ENCODE data around the gene NCF2.

The NCF2 gene

DNA sequence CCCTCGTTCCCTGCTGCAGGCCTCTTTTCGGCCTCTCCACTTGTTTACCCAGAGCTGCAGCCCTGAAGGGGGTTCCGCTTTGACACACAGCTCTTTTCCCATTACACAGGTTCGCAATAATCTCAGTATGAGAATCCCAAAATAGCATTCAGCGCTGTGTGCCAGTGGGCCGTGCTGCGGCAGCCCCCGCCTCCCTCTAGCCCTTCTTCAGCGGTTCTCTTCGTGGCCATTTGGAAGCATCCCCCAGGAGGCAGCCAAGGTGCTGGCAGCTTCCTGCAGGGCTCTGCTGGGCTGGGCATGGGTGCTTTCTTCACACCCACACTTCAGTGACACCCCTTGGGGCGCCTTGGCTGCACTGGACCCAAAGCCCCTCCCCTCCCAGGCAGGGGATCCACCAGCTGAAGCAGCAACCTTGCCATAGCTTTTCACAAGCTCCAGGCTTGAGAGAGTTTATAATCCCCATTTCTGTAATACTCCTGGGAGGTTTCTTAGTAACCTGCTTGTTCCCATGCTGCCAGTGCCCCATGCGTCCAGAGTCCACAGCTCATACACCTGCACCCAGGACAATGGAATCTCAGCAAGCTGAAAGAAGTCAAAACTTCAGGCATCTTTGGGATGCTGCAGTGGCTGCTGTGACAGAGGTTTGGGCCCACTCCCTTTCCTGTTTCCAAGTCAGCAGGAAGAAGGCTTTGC is 8.1 kb downstream of the NCF2 start:
- no peak for DNase-seq

GRCh38 chr1:183580281-183580682 is 10.0 kb downstream of the NCF2 start:
- no peak for DNase-seq

DNA sequence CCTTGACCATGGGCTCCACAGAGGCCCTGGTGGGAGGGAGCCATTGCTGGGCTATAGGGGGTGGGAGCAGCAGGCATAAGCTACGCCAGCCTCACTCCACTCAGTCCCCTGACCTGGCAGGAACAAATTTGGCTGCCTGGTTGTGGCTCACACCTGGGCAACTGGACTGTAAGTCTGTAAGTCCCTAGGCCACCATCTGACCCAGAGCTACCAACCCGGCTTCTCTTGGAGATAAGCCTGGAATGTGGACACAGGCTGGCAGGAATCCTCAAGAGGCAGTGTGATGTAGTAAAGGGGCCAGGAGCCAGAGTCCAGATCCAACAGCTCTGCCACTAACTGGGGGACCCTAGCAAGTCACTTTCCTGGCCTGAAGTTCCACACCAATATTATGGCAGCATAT is 11.4 kb downstream of the NCF2 start:
- no peak for DNase-seq

DNA sequence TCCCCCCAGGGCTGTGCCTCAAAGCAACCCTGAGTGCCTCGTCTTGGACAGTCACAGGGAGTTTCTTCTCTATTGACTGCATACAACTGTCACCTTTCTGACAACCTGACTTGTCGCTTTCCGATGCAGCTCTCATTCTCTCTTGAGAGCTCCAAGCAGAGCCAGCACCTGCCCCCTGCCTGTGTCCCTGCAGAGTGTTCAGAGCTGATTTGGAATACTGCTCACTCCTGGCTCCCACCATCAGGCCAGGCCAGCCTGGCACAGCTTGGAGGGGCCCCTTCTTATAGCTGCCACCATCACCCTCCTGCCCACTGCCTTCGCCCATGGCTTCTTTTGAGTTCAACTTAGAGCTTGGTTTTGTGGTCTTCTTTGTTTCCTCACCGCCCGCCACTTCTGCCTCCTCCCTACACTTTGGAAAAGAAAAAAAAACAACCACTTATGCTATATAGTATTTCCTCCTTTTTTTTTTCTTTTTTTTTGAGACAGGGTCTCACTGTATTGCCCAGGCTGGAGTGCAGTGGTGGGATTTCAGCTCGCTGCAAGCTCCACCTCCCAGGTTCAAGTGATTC is 12.3 kb downstream of the NCF2 start:
- DNase-seq: no peak

- DNase-seq: no peak
Measured at GRCh38 chr1:183576537-183576936, 13.7 kb downstream of the NCF2 start.

DNA sequence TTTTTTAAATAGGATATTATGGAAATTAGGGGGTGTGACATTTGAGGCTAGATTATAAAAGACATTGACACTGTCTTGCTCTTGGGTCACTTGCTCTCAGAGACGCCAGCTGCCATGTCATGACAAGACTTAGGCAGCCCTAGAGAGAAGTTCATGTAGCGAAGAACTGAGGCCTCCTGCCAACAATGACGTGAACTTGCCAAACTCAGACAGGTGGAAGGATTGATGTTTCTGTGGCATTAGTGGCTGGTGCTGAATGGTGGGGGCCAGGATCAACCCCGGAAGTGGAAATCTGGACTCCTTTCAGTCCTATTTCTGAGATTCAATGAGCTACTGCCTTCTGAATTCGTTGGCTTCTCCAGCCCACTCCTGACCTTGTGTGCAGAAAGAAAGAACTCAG is 14.7 kb downstream of the NCF2 start:
- DNase-seq: no peak

GRCh38 chr1:183572721-183573120 is 17.5 kb downstream of the NCF2 start:
- DNase-seq: no peak

DNA sequence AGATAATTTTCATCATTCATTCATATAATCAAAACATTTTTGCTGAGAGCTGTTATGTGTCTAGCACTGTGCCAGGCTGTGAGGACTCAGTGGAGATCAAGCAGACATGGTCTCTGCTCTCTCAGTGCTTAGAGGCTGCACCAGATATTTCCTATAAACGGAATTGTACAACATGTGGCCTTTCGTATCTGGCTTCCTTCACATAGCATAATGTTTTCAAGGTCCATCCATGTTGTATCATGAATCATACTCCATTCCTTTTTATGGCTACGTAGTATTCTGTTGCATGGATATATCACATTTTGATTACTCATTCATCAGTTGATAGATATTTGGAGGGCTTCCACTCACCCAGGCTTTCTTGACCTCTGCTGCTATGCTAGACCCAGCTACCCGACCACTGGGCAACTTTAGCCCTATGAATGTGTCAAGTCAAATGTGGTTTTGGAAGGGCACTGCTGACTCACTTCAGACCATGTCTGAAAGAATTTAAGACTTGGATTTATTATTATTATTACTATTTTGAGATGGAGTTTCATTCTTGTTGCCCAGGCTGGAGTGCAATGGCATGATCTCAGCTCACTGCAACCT is 18.5 kb downstream of the NCF2 start:
- no peak for DNase-seq

DNA sequence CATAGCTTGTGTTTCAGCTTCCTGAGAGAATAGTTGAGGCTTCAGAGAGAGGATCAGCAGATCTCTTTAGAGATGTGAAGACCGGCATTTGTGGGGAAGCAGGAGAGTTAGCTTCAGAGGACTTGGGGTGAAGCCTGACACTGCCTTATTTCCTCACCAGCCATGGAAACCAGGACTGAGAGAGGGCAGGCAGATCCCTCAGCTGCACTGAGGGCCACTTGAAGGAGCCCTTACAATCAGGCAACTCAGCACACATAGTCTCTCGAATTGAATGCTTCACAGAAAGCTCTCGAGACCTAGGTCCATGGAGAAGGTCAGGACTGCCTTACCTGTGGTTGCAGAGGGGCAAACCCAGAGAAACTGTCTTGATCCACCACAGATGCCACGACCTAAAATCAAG is 19.8 kb downstream of the NCF2 start:
- no peak for DNase-seq

GRCh38 chr1:183569801-183570200 is 20.5 kb downstream of the NCF2 start:
- no peak for DNase-seq

DNA sequence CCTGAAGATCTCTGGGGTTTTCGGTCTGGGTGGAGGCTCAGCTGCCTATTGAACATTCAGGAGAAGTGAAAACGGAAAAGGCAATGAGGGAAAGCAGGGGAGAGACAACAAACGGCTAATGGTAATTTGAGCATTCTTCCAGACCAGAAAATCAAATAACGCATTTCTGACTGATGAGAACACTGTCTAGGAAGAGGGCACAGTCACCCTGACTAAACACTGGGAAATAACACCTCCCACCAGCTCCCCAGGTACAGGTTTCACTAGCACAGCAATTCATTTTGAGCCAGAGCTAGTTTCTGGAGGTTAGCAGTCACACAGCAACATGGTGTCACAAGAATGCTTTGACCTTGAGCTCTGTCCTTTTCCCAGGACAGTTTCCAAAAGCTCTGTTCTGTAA is 21.1 kb downstream of the NCF2 start:
- no peak for DNase-seq

- no peak for DNase-seq
Measured at GRCh38 chr1:183568176-183569021, 21.9 kb downstream of the NCF2 start.

DNA sequence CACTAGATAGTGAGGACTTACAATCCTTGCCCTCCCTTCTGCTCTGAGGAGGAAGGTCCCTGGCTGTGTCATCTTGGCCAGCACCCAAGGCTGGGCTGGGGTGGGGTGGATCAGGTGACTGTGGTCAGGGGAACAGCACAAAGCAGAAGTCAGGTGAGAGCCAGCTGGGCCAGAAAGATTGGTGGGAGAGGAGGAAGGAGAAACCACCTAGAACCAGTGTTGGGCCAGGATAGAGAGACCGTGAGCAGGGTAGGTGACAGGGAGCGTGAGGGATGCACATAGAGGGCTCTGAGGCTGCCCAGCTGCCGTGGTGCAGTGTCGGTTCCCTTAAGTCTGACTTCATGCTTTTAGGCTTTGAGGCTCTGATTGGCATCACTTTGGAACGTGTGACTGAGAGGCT is 22.7 kb downstream of the NCF2 start:
- DNase-seq: no peak

- DNase-seq: no peak
Measured at GRCh38 chr1:183566026-183566425, 24.2 kb downstream of the NCF2 start.

GRCh38 chr1:183565261-183565660 is 25.0 kb downstream of the NCF2 start:
- no peak for DNase-seq

GRCh38 chr1:183562701-183563100 is 27.6 kb downstream of the NCF2 start:
- no peak for DNase-seq

GRCh38 chr1:183559061-183559460 is 31.2 kb downstream of the NCF2 start:
- DNase-seq: no peak

DNA sequence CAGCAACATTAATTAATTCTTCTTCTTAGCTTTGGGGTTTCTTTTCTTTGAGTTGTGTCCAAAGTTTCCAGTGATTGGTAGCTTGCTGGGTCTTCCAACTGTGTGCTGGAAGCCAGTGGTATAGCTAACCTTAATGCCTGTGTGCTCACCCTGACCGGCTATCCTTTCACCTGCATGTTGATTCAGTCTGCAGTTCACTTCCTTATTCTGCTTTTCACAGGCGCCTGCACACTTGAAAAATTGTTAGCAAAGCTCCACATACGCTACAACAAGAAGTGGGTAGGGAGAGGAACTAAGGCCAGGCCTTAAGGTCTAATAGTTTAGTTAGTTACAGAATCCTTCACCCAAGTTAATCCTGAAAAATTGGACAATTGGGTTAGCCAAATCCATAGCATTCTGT is 35.7 kb downstream of the NCF2 start:
- no peak for DNase-seq

- DNase-seq: no peak
Measured at GRCh38 chr1:183553764-183554163, 36.5 kb downstream of the NCF2 start.

DNA sequence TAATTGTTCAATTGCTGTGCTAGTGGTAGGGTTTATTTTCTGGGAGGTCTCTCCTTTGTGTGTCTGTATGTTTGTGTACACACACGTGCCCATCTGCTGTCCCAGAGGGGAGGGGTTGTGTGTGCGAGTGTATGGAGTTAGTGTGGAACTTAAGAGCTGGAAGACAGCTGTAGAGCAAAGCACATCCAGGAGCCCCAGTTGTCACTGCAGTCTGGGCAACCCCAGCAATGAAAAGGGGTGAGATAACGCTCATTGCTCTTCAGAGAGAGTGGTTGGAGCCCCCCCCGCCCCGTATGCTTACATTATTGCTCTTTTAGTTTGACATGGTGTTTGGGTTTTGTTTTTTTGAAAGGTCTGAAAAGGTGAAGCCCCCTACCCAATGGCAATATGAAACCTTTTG is 36.9 kb downstream of the NCF2 start:
- no peak for DNase-seq

GRCh38 chr1:183552891-183553290 is 37.4 kb downstream of the NCF2 start:
- DNase-seq: no peak

- no peak for DNase-seq
Measured at GRCh38 chr1:183552441-183552840, 37.8 kb downstream of the NCF2 start.

DNA sequence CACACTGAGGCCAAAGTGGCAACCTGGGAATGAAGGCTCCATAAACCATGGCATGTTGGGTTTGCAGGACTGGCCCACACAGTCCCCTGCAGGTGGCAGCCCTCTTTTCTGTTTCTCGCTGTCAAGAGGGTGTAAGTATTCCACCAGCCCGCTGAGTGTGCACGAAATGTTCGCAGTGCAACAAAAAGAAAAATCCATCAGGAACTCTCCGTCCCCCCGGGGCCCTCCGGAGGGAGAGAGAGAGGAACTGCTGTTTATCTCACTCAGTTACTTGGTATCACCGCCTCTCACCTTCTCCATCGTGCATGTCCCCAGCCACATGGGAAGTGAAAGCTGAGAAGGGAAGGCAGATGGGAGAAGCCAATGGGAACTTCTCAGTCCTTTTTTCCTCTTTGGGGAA is 38.3 kb downstream of the NCF2 start:
- DNase-seq: no peak

GRCh38 chr1:183550915-183551314 is 39.3 kb downstream of the NCF2 start:
- DNase-seq: no peak

All from activated effector memory CD4-positive, alpha-beta T cell treated with Interleukin-2 at 50 U/mL for 16 hours (primary cell).